ENCODE results near the gene LAMA5.

LAMA5 gene

GRCh38 chr20:62292108-62292507 lies 75.0 kb downstream of the LAMA5 start:
- Histone ChIP-seq H4K20me1 (ENCODE audit: insufficient read depth, low read length) (0 out of 2 replicates have a peak, but pooled peaks cover 2% of the 10 kb centered on the region), H3K4me1 (ENCODE audit: low read length) (no peaks in the 10 kb centered on the region; the same call in 1 of the 2 replicates), H3K27ac (ENCODE audit: low read length) (no peak overlapping the region), H2AFZ (ENCODE audit: low read depth, low read length) (no peak overlapping the region), H3K79me2 (ENCODE audit: low read length) (no peaks in the 10 kb centered on the region), H3K27me3 (ENCODE audit: low read depth, low read length) (no peaks in the 10 kb centered on the region), H3K4me2 (ENCODE audit: low read length) (no peak overlapping the region), H3K9ac (ENCODE audit: low read length) (no peak overlapping the region), H3K36me3 (replicated peaks; ENCODE audit: low read depth, low read length) (peaks cover 12% of the 10 kb centered on the region), H3K9me3 (ENCODE audit: insufficient read depth, low read length) (no peaks in the 10 kb centered on the region), H3K4me3 (ENCODE audit: low read length) (no peak overlapping the region)
- TF ChIP-seq CTCF (IDR thresholded peaks at IDR 0.05; ENCODE audit: low read depth, low read length): no peak
- TF ChIP-seq EZH2phosphoT487 (IDR thresholded peaks at IDR 0.05; ENCODE audit: low read depth): no peak

GRCh38 chr20:62291251-62292066 lies 75.7 kb downstream of the LAMA5 start:
- Histone ChIP-seq H3K4me1 (ENCODE audit: low read length) (no peaks in the 10 kb centered on the region; the same call in 1 of the 2 replicates), H3K9ac (ENCODE audit: low read length) (no peak overlapping the region), H3K4me3 (ENCODE audit: low read length) (no peak overlapping the region), H3K9me3 (ENCODE audit: insufficient read depth, low read length) (no peaks in the 10 kb centered on the region), H3K36me3 (replicated peaks; ENCODE audit: low read depth, low read length) (peaks cover 12% of the 10 kb centered on the region), H3K4me2 (ENCODE audit: low read length) (no peak overlapping the region), H3K79me2 (ENCODE audit: low read length) (no peaks in the 10 kb centered on the region), H2AFZ (ENCODE audit: low read depth, low read length) (no peak overlapping the region), H4K20me1 (ENCODE audit: insufficient read depth, low read length) (0 out of 2 replicates have a peak, but pooled peaks cover 2% of the 10 kb centered on the region), H3K27ac (ENCODE audit: low read length) (no peak overlapping the region), H3K27me3 (ENCODE audit: low read depth, low read length) (no peaks in the 10 kb centered on the region)
- TF ChIP-seq EZH2phosphoT487 (IDR thresholded peaks at IDR 0.05; ENCODE audit: low read depth) (no peak), CTCF (IDR thresholded peaks at IDR 0.05; ENCODE audit: low read depth, low read length) (no peak)

GRCh38 chr20:62289898-62290297 lies 77.2 kb downstream of the LAMA5 start:
- Histone ChIP-seq H3K9me3 (ENCODE audit: insufficient read depth, low read length) (no peaks in the 10 kb centered on the region), H3K4me2 (ENCODE audit: low read length) (no peak overlapping the region), H3K4me1 (ENCODE audit: low read length) (no peaks in the 10 kb centered on the region; the same call in 1 of the 2 replicates), H3K79me2 (ENCODE audit: low read length) (no peaks in the 10 kb centered on the region), H4K20me1 (ENCODE audit: insufficient read depth, low read length) (0 out of 2 replicates have a peak, but pooled peaks cover 2% of the 10 kb centered on the region), H3K4me3 (ENCODE audit: low read length) (no peak overlapping the region), H3K27me3 (ENCODE audit: low read depth, low read length) (no peaks in the 10 kb centered on the region), H3K27ac (ENCODE audit: low read length) (no peak overlapping the region), H3K9ac (ENCODE audit: low read length) (no peak overlapping the region), H3K36me3 (replicated peaks; ENCODE audit: low read depth, low read length) (peaks cover 8% of the 10 kb centered on the region), H2AFZ (ENCODE audit: low read depth, low read length) (no peak overlapping the region)
- TF ChIP-seq CTCF (IDR thresholded peaks at IDR 0.05; ENCODE audit: low read depth, low read length) (no peak), EZH2phosphoT487 (IDR thresholded peaks at IDR 0.05; ENCODE audit: low read depth) (no peak)

- TF ChIP-seq EZH2phosphoT487 (IDR thresholded peaks at IDR 0.05; ENCODE audit: low read depth) (no peak), CTCF (IDR thresholded peaks at IDR 0.05; ENCODE audit: low read depth, low read length) (no peak)
- no peak overlapping the region for H3K9ac ChIP-seq (ENCODE audit: low read length)
- no peak overlapping the region for H2AFZ ChIP-seq (ENCODE audit: low read depth, low read length)
- 0 out of 2 replicates have a peak, but pooled peaks cover 2% of the 10 kb centered on the region for H4K20me1 ChIP-seq (ENCODE audit: insufficient read depth, low read length)
- H3K27me3 ChIP-seq (ENCODE audit: low read depth, low read length): no peaks in the 10 kb centered on the region
- no peaks in the 10 kb centered on the region for H3K79me2 ChIP-seq (ENCODE audit: low read length)
- no peaks in the 10 kb centered on the region for H3K9me3 ChIP-seq (ENCODE audit: insufficient read depth, low read length)
- no peaks in the 10 kb centered on the region; the same call in 1 of the 2 replicates for H3K4me1 ChIP-seq (ENCODE audit: low read length)
- H3K27ac ChIP-seq (ENCODE audit: low read length): no peak overlapping the region
- no peak overlapping the region for H3K4me3 ChIP-seq (ENCODE audit: low read length)
- H3K4me2 ChIP-seq (ENCODE audit: low read length): no peak overlapping the region
- H3K36me3 ChIP-seq (replicated peaks; ENCODE audit: low read depth, low read length): peaks cover 5% of the 10 kb centered on the region
These were observed 78.0 kb downstream of the LAMA5 start for GRCh38 chr20:62289131-62289530.

Measured in OCI-LY3 (cell line).